HG03196 (cell line): ENCODE results near the gene TXK.
"Not testable (repeated sequence)": the region's sequence is repeated elsewhere in the genome, so short reads cannot be mapped to it uniquely, and the experiment has no call there.

ENCODE experiments used
- ATAC-seq: cut with Tn5 transposase; IDR thresholded peaks from one replicate; pipeline ENCODE4 v1.9.1; 2021; ENCODE audit not compliant: unreplicated experiment

Gene TXK

DNA sequence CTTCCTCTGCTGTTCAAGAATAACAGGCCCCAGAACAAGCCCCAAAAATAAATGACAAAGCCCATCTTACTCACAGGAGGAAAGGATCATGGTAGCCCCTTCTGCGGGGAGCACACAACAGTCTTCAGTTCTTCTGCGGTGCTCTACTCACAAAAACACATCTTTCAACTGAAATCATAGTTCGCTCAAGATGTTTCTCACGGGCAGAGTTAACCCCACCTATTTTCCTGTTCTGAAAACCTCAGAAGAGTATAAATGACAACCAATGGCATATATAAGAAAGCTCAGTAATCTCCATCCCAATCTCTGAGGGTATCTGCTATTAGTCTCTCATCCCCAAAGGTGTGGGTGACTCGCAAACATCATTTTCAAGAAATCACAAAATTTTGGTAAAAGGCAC, at the start of gene TXK:
Gene TXK (minus strand): TSS at position 170 of the 400 bp plus-strand sequence. CDS start 80 bp downstream, at position 90.
- no peak for ATAC-seq

DNA sequence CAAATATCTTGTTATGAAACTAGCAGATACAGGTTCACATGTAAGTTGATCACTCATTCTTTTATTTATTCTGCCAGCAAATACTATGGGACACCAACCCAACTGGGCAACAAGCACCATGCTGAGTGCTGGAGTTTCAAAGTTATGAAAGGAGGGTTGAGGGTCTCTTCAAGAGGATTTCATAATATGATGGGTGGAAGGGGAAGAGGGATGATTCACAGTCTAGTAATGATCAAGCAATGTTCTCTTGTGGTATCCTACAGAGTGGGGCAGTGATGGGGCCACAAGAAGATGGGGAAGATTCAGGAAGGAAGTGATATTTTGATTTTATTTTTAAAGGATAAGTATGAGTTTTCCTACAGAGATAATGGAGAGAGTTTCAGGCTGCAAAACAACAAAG, 46.2 kb upstream of the TXK start:
- no peak for ATAC-seq

DNA sequence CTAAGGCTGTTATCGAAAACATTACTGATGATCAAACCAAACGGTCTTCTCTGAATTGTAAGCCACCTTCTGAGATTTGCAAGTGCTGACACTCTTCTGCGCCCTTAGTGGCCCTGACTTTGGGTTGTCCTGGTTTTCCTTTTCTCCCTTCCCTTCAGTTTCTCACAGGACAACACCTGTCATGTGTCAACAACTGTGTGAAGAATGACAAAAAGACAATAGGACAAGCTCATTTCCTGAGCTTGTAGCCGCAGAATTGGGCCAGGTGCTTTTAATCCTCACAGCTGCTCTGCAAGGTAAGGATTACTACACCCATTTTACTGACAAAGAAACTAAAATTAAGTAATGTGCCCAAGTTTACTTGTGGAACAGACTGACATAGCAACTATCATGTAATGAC, 44.9 kb upstream of the TXK start:
- no peak for ATAC-seq

DNA sequence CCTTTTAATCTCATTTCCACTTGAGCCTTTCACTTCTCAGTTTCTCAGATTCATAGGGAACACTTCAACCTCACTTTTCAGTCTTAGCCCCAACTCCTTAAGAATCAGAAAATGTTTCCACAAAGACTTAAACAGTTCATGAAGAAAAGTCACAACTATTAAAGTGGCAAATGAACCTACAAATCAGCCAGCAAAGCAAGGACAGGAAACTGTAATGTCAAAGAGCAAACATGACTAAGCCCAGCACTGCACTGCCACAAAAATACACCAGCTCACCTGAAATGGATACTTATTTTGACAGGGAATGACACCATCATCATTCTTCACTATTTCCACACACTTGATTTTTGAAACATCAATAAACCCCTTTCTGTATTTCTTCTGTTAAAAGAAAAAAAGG, 41.8 kb upstream of the TXK start:
- no peak for ATAC-seq

DNA sequence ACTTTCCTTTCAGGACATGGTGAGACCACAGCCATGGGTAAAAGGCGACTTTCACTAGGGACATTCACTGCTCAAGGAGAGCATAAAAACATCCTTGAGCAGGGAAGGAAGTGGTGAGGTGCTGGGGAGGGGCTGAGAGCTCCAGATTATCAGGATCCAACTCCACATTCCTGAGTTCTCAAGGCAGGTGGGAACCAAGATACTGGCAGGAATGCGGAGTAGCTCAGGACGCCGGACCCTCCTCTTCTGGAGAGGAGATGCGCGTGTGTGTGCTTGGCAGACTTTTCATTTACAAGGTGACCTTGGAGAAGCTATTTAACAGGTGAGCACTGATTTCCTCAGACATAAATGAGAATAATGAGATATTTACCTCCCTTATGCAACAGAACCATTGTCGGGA, 41.3 kb upstream of the TXK start:
- ATAC-seq = no peak

DNA sequence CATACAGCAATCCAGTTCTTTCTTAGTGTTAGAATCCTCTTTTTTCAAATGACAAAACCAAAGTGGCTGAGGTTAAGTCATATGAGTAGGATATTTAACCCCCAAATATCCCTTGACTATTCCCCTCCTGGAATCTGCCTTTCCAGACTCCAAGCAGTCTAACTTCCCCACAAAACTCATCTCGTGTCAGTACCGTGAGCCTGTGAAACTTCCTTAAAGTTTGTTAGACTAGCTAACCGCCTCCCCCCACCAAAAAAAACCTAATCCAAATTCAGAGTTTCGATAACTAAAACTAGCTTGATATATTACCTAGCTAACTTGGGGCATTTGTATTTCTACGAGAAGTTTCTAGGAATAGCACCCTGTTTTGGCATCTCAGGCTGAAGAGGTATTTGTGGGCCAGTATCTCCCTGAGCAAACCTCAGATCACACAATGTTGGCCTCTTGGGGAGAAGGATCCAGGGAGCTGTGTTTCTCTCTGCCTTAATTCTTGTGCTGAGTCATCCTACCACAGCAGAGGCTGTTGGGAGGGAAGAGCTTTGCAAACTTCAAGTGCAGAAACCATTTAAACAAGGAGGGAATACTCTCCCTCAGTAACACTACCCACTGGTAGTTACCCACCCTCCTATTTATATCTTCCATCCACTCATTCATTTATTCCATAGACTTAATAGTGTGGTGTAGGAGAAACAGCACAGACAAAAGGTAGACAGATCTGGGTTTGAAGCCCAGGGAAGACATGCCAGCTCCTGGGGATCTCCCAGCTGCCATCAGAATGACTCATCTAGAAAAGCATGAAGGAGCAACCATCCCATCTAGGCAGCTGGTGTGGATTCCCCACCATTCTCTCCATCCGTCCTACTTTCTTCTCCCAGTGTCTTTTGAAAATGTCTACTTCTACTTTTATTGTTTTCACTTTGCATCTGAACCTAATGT, 39.3 kb upstream of the TXK start:
- ATAC-seq = peak; percentile 76

DNA sequence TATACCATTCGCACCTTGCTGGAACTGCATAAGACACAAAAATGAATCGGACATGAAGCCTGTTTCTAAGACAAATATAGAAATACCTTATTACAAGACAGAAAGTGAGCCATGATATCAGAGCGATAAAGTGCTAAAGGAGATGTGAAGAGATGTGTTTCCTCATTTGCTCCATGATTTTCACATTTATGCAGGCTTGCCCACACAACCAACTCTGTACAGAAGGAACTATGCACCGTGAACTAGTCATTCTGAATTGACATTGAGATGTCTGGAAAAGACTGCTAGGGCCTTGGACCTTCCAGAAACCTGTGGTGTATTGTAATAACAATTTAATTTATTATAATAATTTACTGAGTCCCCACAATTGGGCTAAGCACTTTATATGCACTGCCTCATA, 38.6 kb upstream of the TXK start:
- ATAC-seq = no peak

DNA sequence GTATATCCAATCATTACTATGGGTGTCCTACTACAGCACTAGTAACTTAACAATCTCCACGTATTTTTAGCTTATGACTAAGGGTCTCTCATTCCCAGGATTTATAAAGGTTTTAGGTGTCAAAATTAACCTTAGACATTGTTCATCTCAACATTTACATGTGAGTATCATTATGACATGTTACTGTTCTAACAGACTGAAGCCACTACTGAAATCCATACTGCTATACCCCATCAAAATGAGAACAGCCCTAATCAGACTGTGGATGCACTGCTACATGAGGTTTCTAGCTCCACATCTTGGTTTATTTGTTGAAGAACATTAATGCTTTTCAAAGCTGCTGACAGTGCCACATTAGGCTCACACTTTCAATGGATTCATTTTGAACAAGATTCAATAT, 35.6 kb upstream of the TXK start:
- no peak for ATAC-seq

DNA sequence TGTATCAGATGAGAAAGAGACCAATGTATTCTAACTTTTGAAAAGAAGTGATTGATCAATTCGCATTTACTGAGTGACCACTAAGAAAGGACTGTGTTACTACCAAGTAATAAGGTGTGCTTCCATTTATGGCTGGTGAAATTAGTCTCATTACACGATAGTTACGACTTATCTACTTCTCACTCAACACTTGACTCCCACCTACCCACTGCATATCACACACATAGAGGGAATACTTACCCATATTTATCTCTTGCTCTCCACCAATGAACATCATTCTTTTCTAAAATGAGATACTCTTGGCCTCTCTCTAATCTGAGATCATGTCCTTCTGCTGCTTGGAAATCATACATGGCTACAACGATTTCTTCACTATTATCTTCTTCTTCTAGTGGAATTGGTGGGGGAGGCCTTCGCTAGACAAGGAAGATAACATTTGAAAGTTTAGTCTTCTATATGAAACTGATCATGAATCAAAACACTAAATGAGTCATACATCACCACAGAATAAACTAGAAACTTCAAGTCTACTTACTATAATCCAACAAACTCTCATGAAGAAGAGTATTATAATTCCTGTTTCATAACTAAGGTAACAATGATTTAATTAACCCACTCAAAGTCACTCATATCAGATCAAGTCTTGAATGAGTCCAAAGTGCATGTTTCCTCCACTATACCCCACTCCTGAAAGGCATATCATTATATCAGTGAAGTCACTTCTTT, 33.7 kb upstream of the TXK start:
- ATAC-seq = no peak

DNA sequence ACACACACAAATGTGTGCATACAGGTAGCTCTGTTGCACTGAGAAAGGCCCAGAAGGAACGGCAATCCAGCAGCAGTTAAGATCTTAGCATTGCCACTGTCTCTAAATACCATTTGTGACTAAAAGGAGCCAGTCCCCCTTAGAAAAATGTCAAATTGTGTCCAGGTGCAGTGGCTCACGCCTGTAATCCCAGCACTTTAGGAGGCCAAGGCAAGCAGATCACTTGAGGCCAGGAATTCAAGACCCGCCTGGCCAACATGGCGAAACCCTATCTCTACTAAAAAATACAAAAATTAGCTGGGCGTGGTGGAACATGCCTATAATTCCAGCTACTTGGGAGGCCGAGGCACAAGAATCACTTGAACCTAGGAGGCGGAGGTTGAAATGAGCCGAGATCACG, 30.5 kb upstream of the TXK start:
- ATAC-seq = not testable (repeated sequence)

DNA sequence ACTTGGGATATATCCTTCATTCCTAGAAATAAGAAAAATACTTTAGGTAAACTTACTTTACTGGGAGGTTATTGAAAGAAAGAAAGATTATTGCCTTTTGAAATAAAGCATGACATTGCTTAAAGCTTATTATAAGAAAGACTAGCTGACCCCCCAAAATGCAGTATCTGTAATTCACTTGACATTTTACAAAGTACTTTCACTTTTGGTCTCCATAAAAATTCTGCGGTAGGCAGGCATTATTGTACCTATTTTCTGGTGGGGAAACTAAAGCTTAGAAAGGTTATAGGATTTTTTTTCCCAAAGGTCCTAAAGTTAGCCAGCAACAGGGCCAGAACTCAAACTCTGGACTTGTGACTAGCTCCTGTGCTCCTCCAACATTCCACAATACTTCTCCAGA, 29.7 kb upstream of the TXK start:
- ATAC-seq = no peak

DNA sequence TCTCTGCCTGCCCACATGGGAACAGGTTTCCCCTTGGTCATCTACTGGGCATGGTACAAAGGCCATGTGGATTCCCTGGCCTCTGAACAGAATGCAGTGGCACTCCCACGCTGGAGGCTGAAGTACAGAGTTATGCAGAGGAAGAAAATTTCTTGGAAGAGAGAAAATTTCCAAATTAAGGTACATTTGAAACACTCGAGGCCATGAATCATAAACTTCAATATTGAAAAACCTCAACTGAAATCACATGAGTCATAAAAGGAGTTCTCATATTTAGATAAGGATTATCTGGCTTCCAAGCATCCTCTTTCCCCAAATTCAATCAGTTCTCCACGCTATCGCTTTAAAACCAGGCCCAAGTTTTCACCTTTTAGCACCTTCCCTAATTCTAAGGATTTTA, 28.1 kb upstream of the TXK start:
- ATAC-seq = no peak

DNA sequence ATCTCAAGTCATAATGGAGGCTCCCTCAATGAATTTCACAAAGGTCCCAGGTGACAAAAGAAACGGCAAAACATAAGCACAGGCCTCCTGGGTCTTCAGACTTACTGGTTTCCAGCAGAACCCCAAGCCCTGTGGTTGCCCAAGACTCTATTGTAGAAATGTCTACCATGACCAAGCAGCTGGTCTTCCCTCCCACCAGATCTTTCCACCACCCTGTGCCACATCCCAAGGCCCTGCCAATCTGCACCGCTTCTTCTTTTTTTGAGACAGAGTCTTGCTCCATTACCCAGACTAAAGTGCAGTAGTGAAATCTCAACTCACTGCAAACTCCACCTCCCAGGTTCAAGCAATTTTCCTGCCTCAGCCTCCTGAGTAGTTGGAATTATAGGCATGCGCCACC, 23.2 kb upstream of the TXK start:
- ATAC-seq = no peak

DNA sequence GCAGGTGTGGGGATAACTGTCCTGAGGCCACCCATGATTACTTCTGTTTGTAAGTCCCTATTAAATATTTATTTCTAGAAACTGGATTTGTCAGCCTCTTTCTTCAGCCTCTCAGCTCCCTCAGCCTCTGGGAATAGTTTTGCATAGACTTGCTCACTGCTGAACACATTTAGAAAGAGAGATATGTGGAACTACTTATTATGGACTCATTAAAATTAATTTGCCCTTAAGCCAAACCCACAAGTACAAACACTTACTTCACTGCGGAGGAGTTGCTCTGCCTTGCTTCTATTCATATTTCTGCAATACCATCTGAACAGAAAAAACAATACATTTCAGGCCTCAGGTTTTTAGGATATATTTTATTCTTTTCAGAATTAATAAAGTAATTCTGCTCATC, 22.4 kb upstream of the TXK start:
- ATAC-seq = no peak

DNA sequence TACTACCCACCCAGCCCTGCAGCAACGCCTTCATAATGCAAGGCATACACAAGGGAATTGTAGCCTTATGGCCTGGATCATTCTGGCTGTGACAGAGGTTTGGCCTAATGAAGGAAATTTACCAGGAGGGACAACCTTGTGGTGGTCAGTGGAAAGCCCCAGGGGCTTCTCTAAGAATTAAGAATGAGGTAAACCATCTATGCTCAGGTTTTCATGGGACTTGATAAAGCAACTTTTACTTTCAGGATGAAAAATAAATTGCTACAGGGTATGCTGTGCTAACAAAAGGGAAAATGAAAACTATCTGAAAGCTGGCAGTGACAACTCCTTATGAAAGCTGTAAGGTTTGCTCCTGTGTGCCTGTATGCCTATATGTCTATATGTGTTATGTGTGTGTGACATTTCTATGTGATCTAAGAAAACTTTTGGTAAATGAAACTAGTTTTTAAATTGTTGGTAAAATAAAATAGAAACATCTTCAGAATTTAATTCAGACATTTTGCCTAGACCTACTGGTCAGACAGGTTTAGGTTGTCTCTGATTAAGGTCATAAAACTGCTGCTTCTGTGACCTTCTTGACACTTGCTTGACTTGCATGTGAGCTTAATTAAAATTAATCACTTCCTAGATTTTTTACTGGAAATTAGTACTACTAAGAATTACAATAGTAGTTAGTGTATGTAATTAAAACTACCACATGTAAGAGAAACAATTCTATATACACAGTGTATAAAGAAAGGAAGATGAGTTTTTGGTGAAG, 19.9 kb upstream of the TXK start:
- ATAC-seq = peak; percentile 57

DNA sequence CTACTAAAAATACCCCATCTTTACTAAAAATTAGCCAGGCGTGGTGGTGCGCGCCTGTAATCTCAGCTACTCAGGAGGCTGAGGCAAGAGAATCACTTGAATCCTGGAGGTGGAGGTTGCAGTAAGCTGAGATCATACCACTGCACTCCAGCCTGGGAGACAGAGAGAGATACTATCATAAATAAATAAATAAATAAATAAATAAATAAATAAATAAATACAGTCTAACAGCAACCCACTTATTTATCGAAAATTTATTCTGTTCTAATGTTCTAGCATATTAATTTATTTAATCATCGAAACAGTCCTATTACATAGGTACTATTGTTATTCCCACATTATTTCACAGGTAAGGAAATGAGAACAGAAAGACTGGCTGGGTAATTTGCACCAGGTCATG, 18.2 kb upstream of the TXK start:
- no peak for ATAC-seq

DNA sequence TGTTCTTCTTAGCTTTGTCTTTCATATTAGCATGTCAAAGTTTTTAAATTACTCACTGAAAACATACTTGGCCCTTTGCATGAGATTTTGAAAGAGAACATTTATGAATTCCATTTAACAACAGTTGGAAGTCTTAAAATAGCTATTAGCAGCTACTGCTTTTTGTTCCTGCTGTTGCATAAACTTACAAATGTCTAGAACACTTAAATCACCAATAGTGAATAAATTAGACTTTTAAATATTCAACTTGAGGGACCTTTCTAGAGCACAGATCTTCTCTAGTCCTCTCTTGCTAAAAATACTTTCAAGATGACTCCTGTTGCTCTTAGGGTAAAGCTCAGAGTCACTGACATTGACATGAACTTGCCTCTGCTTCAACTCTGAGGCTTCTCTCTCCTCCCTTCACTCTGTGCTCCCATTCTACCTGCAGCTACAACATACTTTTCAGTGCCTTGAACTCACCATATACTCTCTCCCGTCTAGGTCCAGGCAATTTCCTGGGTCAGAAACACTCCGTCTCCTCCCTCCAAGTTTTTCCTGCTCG, 15.8 kb upstream of the TXK start:
- no peak for ATAC-seq

DNA sequence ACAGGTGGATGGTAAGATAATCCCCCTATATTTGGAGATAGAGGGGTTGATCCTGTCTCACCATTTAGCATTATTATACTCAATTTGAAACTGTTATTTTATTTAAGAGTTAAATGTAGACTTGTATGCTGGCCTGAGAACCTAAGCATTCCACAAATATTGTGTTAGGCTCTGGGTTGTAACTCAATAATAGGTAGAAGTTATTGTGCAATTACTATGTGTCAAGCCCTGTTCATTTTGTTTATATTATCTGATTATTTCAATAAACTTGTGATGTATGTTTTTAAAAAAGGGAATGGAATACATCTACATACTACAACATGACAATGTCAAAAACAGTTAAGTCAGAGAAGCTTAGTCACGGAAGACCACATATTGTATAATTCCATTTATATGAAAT, 13.6 kb upstream of the TXK start:
- ATAC-seq = no peak

DNA sequence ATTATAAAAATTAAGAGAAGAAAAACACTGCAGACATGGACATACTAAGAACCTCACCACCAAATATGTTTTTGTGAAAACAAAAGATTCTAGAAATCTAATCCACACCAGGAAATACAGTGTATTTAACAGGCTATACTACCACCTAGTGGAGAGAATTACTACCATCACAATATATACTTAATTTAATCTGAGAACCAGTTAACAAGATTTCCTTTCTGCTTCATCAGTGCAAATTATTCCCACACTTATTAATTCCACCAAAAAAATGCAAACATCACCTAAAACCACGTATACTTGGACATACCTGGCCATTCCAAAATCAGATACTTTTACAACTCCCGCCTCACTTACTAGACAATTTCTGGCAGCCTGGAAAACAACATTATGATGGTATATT, 7.0 kb upstream of the TXK start:
- ATAC-seq = no peak

DNA sequence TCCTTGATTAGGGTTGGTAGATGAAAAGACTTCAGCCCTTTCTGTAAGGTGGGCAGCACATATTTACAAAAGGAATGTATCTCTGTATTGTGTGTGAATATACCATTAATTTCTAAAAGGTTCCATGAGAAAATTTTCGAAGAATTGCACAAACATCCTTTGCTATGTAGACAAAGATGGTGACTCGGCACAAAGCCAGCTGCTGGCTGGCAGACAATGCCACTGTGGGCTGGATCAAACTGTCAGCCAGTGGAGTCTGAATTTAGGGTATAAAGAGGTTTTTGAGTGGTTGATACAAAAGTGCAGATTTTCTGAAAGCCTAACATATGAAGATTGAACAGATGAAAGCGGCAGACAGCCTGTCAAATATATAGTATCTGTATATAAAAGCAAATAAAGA, 5.6 kb upstream of the TXK start:
- ATAC-seq = no peak

DNA sequence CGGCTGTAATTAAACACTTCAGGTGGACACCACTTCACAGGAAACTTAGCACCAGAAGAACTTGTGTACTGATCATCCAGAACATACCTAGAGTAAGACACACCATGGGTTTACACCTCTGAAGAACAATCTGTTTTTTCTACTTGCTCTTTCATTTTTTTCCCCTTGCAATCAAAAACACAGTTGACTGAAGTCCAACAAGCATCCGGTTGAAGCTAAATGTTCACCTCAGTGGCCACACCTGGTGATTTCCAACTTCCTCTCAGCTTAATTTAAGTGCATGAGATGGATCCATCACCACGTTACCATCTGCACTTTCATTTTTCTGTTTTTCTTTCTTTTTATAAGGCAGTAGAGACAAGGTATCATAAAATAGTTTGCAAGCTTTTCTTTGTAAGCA, 4.9 kb upstream of the TXK start:
- peak; percentile 85 for ATAC-seq
